ENCODE results near the gene RHO.
"Not testable (repeated sequence)": the region's sequence is repeated elsewhere in the genome, so short reads cannot be mapped to it uniquely, and the experiment has no call there.

- TF ChIP-seq EZH2 (IDR thresholded peaks at IDR 0.05); POLR2AphosphoS5 (IDR thresholded peaks at IDR 0.05; ENCODE audit: borderline replicate concordance, low read depth, low read length); FOXP2 (optimal IDR thresholded peaks at IDR 0.05; ENCODE audit: control extremely low read depth, extremely low read length, insufficient read depth): not testable (repeated sequence)
Observed at GRCh38 chr3:129499604-129500333, 28.7 kb upstream of the RHO start.
